GM19324 (cell line): ENCODE results near the gene SELP.
"Not testable (repeated sequence)": the region's sequence is repeated elsewhere in the genome, so short reads cannot be mapped to it uniquely, and the experiment has no call there.

Source experiments
- ATAC-seq: cut with Tn5 transposase; IDR thresholded peaks from one replicate; pipeline ENCODE4 v1.9.1; 2021; ENCODE audit warnings: mild to moderate bottlenecking, moderate library complexity; ENCODE audit not compliant: unreplicated experiment, low FRiP score

The SELP gene

DNA sequence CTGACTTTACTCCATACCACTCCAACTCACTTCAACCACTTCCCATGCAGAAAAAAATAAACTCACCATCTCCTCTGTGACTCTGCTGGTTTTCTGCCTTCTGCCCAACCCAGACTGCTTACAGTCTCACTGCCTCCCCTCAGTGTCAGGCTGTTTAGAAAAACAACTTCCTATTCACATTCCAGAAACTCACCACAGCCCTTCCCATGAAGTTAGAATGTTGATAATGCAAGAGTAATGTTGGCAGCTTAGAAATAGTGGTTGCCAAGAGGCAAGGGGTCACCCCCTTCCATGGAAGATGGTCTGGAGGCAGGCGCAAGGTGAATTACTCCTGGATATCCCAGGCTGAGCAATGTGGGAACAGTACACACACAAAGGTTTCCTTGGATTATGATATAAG is at the start of gene SELP:
SELP (minus strand) TSS at position 119 of the 400 bp plus-strand sequence; CDS start at position 69, 50 bp downstream.
- ATAC-seq: no peak

DNA sequence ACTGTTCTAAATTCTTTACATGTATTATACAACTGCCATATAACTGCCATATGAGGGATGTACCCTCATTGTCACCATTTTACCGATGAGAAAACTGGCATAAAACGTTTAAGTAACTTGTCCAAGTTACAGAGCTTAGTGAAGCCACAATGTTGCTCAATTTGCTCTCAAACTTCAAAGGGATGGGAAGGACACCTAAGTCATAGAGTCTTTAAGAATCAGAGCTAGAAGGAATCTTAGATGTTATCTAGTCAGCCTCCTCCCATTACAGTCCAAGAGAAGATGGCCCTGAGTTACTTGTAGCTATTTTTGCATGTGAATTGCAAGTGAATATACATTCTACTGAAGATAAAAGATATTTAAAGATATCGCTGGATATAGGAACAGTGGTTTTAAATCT is 49.8 kb upstream of the SELP start:
- ATAC-seq: no peak

DNA sequence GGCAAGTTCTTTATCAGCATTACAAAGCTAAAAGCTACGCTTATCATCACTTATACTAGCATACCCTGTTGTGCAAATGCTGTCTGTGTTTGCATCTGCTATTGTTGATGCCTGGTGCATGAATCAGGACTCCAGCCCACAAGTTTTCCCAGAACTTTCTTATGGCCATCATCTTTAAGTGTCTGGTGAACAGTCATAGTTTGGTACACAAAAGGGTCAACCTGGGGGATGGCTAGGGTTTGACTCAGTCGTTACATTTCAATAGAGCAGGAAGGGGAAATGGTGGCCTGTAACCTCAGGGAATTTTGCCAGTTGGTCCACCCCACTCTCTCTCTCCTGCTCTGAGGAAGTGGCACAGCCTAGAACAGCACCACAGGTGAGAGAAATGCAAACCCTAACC is 46.1 kb upstream of the SELP start:
- ATAC-seq: no peak

DNA sequence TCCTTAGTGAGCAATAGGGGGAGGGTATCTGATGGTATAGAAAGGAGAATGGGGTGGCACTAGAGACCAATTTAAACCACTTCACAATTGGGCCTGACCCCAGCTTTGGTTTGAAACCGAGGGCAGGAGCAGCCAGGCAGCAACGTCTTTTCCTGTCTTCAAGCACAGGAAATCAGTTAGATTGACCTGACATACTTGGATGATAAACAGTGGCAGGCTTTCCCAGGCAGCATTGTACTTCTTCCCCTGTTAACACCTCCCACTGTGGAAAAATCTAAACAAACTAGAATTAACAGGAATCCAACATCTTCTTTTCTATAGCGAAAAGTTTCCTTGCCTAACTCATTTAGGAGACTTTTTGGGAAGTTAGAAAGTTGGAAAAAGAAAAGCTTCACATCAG is 40.9 kb upstream of the SELP start:
- no peak for ATAC-seq

DNA sequence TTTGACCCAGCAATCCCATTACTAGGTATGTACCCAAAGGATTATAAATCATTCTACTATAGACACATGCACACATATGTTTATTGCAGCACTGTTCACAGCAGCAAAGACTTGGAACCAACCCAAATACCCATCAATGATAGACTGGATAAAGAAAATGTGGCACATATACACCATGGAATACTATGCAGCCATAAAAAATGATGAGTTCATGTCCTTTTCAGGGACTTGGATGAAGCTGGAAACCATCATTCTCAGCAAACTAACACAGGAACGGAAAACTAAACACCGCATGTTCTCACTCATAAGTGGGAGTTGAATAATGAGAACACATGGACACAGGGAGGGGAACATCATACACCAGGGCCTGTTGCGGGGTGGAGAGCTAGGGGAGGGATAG is 40.3 kb upstream of the SELP start:
- not testable (repeated sequence) for ATAC-seq

DNA sequence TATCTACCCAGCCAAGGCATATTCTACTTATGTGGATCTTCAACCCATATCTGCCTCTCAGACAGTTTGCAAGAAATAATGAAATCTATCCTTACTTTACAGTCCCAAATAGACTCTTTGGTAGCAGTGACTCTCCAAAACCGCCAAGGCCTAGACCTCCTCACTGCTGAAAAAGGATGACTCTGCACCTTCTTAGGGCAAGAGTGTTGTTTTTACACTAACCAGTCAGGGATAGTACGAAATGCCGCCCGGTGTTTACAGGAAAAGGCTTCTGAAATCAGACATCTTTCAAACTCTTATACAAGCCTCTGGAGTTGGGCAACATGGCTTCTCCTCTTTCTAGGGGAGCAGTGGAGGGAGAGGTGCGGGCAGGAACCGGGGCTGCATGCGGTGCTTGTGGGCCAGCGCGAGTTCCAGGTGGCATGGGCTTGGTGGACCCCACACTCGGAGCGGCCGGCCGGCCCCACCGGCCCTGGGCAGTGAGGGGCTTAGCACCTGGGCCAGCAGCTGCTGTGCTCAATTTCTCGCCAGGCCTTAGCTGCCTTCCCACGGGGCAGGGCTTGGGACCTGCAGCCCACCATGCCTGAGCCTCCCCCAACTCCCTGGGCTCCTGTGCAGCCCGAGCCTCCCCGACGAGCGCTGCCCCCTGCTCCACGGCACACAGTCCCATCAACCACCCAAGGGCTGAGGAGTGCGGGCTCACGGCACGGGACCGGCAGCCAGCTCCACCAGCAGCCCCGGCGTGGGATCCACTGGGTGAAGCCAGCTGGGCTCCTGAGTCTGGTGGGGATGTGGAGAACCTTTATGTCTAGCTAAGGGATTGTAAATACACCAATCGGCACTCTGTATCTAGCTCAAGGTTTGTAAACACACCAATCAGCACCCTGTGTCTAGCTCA is 38.0 kb upstream of the SELP start:
- ATAC-seq: not testable (repeated sequence)

DNA sequence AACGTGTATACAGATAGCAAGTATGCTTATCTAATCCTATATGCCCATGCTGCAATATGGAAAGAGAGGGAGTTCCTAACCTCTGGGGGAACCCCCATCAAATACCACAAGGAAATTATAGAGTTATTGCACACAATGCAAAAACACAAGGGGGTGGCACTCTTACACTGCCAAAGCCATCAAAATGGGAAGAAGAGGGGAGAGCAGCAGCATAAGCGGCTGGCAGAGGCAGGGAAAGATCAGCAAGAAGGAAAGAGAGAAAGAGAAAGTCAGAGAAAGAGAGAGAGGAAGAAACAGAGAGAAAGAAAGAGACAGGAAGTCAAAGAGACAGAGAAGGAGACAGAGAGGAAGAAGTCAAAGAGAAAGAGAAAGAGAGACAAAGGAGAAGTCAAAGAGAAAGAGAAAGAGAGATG is 37.3 kb upstream of the SELP start:
- ATAC-seq: not testable (repeated sequence)

DNA sequence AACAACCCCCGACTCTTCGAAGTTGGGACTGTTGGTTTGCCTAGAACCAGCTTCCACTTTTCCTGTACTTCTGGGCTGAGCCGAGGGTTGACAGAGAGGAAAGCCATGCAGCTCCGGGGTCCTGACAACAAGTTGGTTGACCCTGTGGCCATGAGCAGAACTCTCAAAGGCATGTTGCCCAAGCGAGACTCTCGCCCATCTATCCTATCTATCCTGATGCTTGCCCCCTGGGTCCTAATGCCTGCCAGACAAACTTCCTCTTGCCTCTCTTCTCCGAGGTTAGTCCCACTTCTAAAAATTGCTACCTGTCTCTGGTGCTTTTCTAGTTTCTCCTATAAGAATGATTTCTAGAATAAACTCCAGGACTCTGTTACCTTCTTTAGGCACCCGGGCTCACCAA is 32.8 kb upstream of the SELP start:
- not testable (repeated sequence) for ATAC-seq

DNA sequence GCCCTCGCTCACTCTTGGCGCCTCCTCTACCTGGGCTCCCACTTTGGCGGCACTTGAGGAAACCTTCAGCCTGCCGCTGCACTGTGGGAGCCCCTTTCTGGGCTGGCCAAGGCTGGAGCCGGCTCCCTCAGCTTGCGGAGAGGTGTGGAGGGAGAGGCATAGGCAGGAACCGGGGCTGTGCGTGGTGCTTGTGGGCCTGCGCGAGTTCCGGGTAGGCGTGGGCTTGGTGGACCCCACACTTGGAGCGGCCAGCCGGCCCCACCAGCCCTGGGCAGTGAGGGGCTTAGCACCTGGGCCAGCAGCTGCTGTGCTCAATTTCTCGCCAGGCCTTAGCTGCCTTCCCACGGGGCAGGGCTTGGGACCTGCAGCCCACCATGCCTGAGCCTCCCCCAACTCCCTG is 31.1 kb upstream of the SELP start:
- ATAC-seq: not testable (repeated sequence)

DNA sequence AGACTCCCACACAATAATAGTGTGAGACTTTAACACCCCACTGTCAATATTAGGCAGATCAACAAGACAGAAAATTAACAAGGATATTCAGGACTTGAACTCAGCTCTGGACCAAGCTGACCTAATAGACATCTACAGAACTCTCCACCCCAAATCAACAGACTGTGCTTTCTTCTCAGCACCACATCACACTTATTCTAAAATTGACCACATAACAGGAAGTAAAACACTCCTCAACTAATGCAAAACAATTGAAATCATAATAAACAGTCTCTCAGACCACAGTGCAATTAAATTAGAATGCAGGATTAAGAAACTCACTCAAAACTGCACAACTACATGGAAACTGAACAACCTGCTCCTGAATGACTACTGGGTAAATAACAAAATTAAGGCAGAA is 28.9 kb upstream of the SELP start:
- ATAC-seq: not testable (repeated sequence)

DNA sequence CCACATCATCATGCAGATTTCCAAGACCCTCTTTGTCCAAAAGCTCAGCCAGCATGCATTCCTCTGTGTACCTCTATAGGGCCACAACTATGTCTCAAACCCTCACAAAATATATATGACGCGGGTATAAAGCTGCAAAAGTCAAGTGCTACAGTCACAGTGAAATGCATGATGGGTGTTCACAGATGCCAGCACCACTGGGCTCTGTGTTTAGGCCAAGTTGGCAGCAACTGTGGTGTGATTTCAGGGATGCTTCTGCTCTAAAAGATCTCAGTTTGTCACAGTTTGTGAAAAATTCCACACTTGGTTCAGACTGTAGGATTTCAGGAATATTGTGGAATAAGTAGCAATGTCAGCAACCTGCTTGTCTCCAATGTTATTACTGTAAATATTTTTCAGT is 23.9 kb upstream of the SELP start:
- ATAC-seq: no peak

DNA sequence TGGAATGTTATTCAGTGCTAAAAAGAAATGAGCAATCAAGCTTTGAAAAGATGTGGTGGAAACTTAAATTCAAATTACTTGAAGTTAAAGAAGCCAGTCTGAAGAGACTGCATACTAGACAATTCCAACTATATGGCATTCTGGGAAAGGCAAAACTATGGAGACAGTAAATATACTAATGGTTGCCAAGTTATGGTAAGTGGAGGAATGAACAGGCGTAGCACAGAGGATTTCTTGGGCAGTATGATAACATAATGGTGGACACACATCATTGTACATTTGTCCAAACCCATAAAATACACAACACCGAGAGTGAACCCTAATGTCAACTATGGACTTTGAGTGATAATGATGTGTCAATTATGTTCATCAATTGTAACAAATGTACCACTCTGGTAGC is 21.1 kb upstream of the SELP start:
- ATAC-seq: no peak

DNA sequence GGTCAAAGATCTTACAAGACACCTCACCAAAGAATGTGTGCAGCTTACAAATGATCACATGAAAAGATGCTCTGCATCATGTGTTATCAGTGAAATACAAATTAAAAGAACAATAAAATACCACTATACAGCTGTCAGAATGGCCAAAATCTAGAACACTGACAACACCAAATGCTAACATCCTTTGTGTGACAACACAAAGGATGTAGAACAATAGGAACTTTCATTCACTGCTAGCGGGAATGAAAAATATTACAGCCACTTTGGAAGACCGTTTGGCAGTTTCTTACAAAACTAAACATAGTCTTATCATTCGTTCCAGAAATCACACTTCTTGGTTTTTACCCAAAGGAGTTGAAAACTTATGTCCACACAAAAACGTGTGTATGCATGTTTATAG is 20.6 kb upstream of the SELP start:
- no peak for ATAC-seq

DNA sequence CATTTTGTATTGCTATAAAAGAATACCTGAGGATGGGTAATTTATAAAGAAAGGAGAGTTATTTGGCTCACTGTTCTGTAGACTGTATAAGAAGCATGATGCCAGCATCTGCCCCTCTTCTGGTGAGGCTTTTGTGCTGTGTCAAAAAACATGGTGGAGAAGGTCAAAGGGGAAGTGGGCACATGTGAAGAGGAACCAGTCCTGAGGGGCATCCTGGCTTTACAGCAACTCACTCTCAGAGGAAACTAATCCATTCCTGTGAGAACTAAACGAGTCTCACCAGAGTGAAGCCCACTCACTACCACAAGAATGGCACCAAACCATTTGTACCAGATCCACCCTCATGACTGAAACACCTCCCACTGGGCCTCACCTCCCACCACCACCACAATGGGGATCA is 18.8 kb upstream of the SELP start:
- no peak for ATAC-seq

DNA sequence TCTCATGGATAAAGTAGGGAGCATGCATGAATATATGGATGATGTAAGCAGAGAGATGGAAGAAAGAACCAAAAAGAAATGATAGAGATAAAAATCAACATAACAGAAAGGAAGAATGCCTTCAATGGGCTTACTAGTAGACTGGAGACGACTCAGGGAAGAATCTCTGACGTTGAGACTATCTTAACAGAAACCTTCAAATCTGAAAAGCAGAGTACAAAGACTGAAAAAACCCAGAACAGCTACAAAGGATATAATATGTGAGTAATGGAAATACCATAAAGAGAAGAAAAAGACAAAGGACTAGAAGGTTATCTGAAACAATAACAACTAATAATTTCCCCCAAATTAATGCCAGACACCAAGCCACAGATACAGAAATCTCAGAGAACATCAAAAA is 18.3 kb upstream of the SELP start:
- no peak for ATAC-seq

DNA sequence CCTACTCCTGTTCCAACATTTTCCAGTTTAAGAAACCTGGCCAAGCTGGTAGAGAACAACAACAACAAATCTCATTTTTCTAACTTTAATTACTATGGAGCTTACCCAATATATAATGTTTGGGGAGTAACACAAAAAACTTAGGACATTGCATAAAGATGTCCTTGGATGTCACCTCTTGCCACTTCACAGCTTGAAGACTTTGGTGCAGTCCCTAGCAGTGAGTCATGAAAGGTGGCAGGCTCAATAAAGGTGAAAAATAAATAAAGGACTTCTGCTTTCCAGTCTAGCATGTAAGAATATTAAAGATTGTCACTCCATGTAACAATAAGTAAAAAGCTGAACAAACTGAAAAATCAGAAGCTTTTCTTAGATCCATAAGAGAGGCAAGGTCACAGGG is 17.6 kb upstream of the SELP start:
- ATAC-seq: no peak

DNA sequence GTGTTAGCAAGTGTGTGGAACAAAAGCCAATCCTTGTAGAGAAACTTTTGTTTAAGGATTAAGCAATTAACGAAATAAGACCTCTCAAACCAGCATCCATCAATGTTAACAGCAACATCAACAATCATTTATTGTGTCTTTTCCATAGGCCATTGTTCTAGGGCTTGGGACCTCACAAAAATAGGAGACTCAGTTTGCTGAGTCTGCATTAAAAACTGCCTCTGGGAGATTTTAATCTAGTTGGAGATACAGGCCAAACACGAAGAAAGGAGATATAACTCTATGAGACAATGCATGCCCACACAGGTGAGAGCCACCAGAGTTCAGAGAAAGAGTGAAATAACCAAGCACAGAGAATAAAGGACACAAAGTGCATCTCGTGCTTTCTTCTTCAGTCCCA is 14.4 kb upstream of the SELP start:
- ATAC-seq: no peak

DNA sequence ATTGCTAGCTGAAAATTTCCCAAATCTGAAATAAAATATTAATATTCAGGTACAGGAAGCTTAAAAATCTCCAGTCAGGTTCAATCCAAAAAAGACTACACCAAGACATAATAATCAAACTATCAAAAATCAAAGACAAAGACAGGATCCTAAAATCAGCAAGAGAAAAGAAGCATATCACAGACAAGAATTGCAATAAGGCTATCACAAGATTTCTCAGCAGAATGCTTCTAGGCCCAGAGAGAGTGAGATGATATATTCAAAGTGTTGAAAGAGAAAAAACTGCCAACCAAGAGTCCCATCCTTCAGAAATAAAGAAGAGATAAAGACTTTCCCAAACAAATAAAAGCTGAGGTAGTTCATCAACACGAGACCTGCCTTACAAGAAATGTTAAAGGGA is 5.0 kb upstream of the SELP start:
- ATAC-seq: no peak

DNA sequence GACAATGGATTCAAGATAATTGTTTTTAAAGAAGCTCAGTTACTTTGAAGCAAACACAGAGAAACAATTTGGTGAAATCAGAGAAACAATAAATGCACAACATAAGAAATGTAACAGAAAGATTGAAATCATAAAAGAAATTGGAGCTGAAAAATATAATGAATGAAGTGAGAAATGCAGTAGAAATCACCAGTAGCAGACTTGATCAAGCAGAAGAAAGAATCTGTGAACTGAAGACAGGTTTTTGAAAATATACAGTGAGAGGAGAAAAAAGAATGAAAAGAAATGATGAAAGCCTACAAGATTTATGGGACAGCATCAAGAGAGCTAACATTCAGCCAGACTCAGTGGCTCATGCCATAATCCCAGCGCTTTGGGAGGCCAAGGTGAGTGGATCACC is 4.2 kb upstream of the SELP start:
- ATAC-seq: no peak

DNA sequence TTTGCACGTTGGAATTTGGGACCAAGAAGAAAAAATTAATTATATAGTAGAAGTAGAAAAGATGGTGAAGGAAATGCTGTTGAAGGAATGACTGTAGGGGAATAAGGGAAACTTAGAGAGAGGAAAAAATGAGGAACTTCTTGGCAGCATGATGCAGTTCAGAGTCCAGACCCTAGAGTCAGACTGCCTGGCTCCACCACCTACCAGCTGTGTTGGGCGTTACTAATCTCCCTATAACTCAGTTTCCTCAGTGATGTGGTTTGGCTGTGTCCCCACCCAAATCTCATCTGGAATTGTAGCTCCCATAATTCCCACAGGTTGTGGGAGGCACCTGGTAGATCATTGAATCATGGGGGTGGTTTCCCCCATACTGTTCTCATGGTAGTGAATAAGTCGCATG is 1.3 kb upstream of the SELP start:
- ATAC-seq: no peak

DNA sequence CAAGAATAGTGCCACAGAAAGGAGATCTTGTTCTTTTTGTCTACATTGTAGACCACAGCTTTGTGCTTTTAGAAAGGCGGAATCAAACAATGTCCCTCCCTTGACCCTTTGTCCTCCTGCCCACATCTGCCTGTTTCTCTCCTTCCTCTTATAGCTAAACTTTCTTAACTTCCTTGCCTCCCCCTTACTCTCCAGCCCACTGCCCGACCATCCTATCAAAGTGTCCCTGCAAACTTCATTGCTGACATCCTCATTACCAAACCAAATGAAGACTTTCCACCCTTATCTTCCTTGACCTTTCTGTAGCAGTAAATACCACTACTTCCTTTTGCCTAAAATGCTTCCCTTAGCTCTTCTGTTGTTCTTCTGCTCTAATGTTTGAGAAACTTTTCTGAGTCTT is 5.0 kb downstream of the SELP start:
- ATAC-seq: no peak

DNA sequence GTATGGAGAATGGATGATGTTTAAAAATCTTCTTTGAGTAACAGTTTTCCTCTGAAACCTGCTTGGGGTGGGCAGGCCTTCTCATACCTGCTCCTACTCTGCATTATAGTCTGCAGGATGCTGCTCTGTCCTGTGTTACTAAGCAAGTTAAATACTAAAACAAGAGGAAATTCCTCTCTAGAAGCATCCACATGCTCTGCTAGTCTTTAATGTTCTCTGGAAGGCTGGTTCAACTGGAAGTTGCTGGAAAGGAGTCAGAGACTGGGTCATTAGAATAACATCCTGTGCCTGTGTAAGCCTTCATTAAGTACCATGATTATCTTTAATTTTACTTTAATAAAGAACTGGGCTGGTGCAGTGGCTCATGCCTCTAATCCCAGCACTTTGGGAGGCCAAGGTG is 5.8 kb downstream of the SELP start:
- ATAC-seq: no peak
